B cell (primary cell): ENCODE data around the gene BRI3.

Source experiments
- CTCF ChIP-seq: fragments of 200-600 bp; IDR thresholded peaks from one replicate; pipeline ENCODE4 v1.8.0; 2022; ENCODE audit warnings: antibody characterized with exemption, mild to moderate bottlenecking
- EZH2 ChIP-seq: IDR thresholded peaks from 2 replicates; pipeline ENCODE4 v1.6.1; 2012; ENCODE audit warnings: borderline replicate concordance, low read depth, mild to moderate bottlenecking, moderate library complexity, low read length; ENCODE audit not compliant: insufficient read depth, poor library complexity, severe bottlenecking

GRCh38 chr7:98251601-98252424 lies 29.7 kb upstream of the BRI3 start, which contains the start of gene TECPR1:
- TF ChIP-seq CTCF (no peak), EZH2 (no peak)
